PFSK-1 (cell line): ENCODE data around the gene WLS.

Experiments used
- POLR2AphosphoS5 ChIP-seq: IDR thresholded peaks from 2 replicates; pipeline ENCODE4 v1.6.1; 2012; ENCODE audit warnings: low read depth, mild to moderate bottlenecking, control low read depth, low read length, moderate library complexity
- REST ChIP-seq, 2 experiments: IDR thresholded peaks; 2 replicates each; pipeline versions ENCODE4 v1.6.1 to v1.8.0; 2011 to 2012; ENCODE audit warnings: low read depth in 2 of 2, low read length in 2 of 2, control low read depth in 1 of 2, inconsistent platforms in 1 of 2, mild to moderate bottlenecking in 1 of 2, moderate library complexity in 1 of 2; ENCODE audit not compliant: insufficient read depth in 1 of 2
- SIN3A ChIP-seq: IDR thresholded peaks from 2 replicates; pipeline ENCODE4 v1.6.1; 2012; ENCODE audit warnings: mild to moderate bottlenecking, low read length, moderate library complexity, borderline replicate concordance; ENCODE audit not compliant: insufficient read depth
- TAF1 ChIP-seq: IDR thresholded peaks from 2 replicates; pipeline ENCODE4 v1.6.1; 2012; ENCODE audit warnings: low read length, control low read depth, borderline replicate concordance; ENCODE audit not compliant: insufficient read depth

DNA sequence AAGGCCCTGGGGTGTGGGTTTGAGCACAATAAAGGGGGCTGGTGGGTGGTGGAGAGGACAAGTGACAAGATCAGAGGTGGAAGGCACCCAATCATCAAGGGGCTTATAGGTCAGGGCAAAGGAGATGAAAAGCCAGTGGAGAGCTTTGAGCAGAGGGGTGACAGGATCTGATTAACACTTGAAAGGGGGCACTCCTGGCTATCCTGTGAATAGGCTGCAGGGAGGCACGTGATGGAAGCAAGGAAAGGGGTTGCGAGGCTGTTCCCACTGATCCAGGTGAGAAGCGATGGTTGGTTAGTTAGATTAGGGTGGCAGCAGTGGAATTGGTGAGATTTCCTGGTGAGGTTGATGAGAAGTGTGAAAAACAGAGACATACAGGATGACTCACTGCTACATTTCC is 80.6 kb downstream of the WLS start:
- TF ChIP-seq SIN3A (no peak), POLR2AphosphoS5 (no peak), TAF1 (no peak), REST (IDR thresholded peaks at IDR 0.05; ENCODE audit: insufficient read depth in 1 of 2, low read depth in 2 of 2, low read length in 2 of 2) (no peak)
